NOMO-1 treated with DMSO at 0.1 percent for 48 hours (cell line): ENCODE measurements around the gene UMAD1.

Experiments
- DNase-seq: peaks from one replicate; lab custom pipeline; 2025; ENCODE audit not compliant: unreplicated experiment; lab: John Stamatoyannopoulos, UW

UMAD1 gene

GRCh38 chr7:7918736-7919448 is 278.3 kb downstream of the UMAD1 start:
- DNase-seq = no peak

DNA sequence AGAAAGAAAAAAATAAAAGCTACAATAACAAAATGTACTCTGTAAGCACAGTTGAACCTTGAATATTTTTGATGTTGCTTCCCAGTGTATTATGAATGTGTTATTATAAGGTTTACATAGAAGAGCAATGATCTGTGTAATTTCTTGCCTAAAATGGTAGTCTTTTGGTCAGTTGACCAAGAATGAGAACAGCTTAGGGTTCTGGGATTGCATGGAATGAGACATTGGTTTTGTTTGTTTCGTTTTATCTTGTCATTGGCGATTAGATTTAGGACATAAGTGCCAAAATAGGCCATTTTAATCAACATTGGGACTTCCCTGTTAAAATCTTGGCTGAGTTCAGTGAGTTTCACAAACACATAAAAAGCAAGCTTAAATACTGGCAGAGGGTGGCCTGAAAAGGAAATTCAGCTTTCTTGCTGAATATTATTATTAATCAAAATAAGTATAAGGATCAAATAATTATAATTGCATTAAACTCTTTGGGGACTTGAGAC is 278.9 kb downstream of the UMAD1 start:
- no peak for DNase-seq

DNA sequence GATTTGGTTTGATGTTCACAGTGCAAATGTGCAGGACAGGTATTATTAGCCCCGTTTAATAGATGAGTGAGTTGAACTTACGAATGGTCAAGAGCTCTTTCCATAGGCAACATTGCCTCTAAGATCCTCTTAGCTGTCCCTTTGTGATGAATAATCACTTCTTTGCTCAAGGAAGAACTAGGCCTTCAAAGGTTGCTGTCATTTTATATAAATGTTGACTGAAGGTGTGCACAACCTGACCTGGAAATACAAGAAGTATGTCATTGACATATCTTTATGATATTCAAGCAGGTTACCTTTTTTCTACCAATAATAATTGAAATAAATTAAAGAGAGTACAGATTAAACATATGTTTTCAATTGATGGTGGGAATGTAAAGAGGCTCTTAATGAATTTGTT is 279.5 kb downstream of the UMAD1 start:
- DNase-seq = no peak

GRCh38 chr7:7920481-7920880 is 279.9 kb downstream of the UMAD1 start:
- no peak for DNase-seq

DNA sequence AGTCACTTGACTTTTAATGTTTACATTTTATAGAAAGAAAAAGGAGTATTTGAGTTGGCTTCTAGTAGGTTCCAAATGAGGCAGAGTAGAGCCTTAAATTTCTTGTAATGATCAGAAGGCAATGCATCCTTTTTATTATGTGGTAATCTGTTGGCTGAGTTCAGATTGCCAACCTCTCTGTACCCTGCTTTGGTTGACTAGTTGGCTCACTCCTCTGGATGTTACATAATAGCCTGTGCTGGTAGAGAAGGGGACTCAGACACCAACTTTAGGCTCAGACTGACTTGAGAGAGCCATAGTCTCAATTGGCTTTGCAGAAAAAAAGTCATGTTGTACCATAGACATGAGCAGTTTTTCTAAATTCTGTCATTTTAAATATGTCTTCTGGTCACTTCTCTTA is 281.3 kb downstream of the UMAD1 start:
- no peak for DNase-seq

GRCh38 chr7:7922684-7923385 is 282.3 kb downstream of the UMAD1 start:
- DNase-seq = no peak

DNA sequence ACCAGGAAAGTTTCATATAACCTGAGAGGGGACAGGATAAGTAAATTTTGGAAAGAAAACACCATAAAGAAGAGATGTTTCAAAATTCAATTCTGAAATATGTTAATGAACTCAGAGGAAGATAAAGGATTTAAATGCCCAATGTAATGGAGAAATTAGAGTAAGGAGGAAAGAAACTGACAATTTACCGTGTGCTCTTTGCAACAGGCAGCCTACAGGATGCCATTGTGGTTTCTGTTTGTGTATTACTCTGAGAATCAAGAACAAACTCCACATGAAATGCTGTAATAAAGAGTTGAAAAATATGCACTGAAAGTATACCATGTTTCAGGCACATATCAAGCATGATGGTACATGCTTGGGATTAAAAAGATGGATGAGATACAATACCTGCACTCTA is 283.3 kb downstream of the UMAD1 start:
- no peak for DNase-seq

- no peak for DNase-seq
These were observed 283.8 kb downstream of the UMAD1 start for GRCh38 chr7:7924303-7924702.
